CD4-positive, alpha-beta T cell (primary cell): Measurements from ENCODE around the gene SLC9A8. TPM values are rescaled to one million over a fixed set of nuclear protein-coding genes. Genes with fewer than 3 reads are reported as not detected.
A peak's percentile ranks its signal among the peaks of the same experiment; 100 is the strongest.

ENCODE experiments used
- ATAC-seq: fragments of 200-7000 bp; cut with Tn5 transposase; one replicate; pipeline ENCODE4 v1.10.0; 2022; ENCODE audit warnings: mild to moderate bottlenecking; ENCODE audit not compliant: poor library complexity
- CTCF ChIA-PET: fragments of 350-600 bp; sonication (Branson Sonifier 250); formaldehyde crosslinking; loops from one replicate; lab custom pipeline; 2021; ENCODE audit warnings: antibody characterized with exemption, inconsistent platforms; lab: Charles Lee
- POLR2A ChIA-PET: fragments of 350-600 bp; sonication (Branson Sonifier 250); formaldehyde crosslinking; loops from one replicate; lab custom pipeline; 2021; ENCODE audit warnings: antibody characterized with exemption, inconsistent platforms; lab: Charles Lee
- DNase-seq, 14 experiments: peaks; one replicate each; pipeline ENCODE4 v3.0.0-alpha.2; 2013 to 2020; ENCODE audit warnings: mixed read lengths in 2 of 14
- H3K27ac ChIP-seq, 2 donors: one replicate each; pipeline versions ENCODE4 v1.5.1 to v1.7.0; 2013; ENCODE audit warnings: low read length in 2 of 2, low read depth in 1 of 2, mild to moderate bottlenecking in 1 of 2
- H3K27me3 ChIP-seq, 2 experiments: 1 replicate in 1 of 2; 2 replicates in 1 of 2; pipeline versions ENCODE4 v1.6.1 to v1.7.0; 2013; ENCODE audit warnings: low read length in 2 of 2, control low read depth in 1 of 2, mild to moderate bottlenecking in 1 of 2, moderate library complexity in 1 of 2; ENCODE audit not compliant: insufficient read depth in 2 of 2, control insufficient read depth in 1 of 2
- H3K36me3 ChIP-seq: one replicate; pipeline ENCODE4 v1.6.1; 2013; ENCODE audit warnings: low read length, control low read depth; ENCODE audit not compliant: insufficient read depth
- H3K4me1 ChIP-seq: one replicate; pipeline ENCODE4 v1.6.1; 2013; ENCODE audit warnings: low read length, control low read depth; ENCODE audit not compliant: insufficient read depth
- H3K4me3 ChIP-seq: one replicate; pipeline ENCODE4 v1.5.1; 2013; ENCODE audit warnings: mild to moderate bottlenecking, low read length, moderate library complexity
- H3K9me3 ChIP-seq, 2 experiments: 1 replicate in 1 of 2; 2 replicates in 1 of 2; pipeline versions ENCODE4 v1.6.1 to v1.7.0; 2013; ENCODE audit warnings: low read length in 2 of 2, mild to moderate bottlenecking in 2 of 2, control low read depth in 1 of 2, moderate library complexity in 1 of 2; ENCODE audit not compliant: control insufficient read depth in 1 of 2, insufficient read depth in 1 of 2
- H3K27ac Mint-ChIP-seq: one replicate; pipeline ENCODE4 v1.8.0; 2020; ENCODE audit warnings: mixed read lengths
- H3K27me3 Mint-ChIP-seq: one replicate; pipeline ENCODE4 v1.8.0; 2021; ENCODE audit warnings: mixed read lengths
- H3K36me3 Mint-ChIP-seq: one replicate; pipeline ENCODE4 v1.8.0; 2021; ENCODE audit warnings: low read depth, mixed read lengths
- H3K4me1 Mint-ChIP-seq: one replicate; pipeline ENCODE4 v1.8.0; 2021; ENCODE audit warnings: low read depth, mixed read lengths
- H3K4me3 Mint-ChIP-seq: one replicate; pipeline ENCODE4 v1.8.0; 2020; ENCODE audit warnings: mild to moderate bottlenecking, mixed read lengths
- H3K9me3 Mint-ChIP-seq: one replicate; pipeline ENCODE4 v1.8.0; 2020; ENCODE audit warnings: mixed read lengths
- intact Hi-C, 2 experiments: fragments of 100-400 bp; cut with DNase I in 1 of 2; cut with micrococcal nuclease in 1 of 2; formaldehyde crosslinking; loops; one replicate each; pipeline versions ENCODE4 v1.15.1 to v1.9.0; 2023 to 2025; cut with DNase I, micrococcal nuclease
- total RNA-seq, 174 experiments: library from RNA in 2 of 174; stranded (reverse) in 2 of 174; gene quantifications; one replicate each; pipeline ENCODE4 v1.2.3 and lab custom pipeline; 2021 to 2026
- TF ChIP-seq, protein P1 (sequence below): fragments of 200-600 bp; IDR thresholded peaks from one replicate; pipeline ENCODE4 v1.8.0; 2022; ENCODE audit warnings: antibody characterized with exemption, mild to moderate bottlenecking

The SLC9A8 gene
- total RNA-seq, 2 experiments from 2014 or later: 29.5 to 30.2 TPM

- H3K4me3 ChIP-seq: peak overlapping the region; percentile 93
- ATAC-seq (peak; percentile 30), DNase-seq (peak in 3 of 14 experiments; percentile 9 to 59 (median 23))
- H3K36me3 Mint-ChIP-seq: peaks cover 25% of the 10 kb centered on the region
- H3K9me3 Mint-ChIP-seq: no peaks in the 10 kb centered on the region
- peaks cover 33% of the 10 kb centered on the region for H3K4me1 ChIP-seq
- H3K4me3 Mint-ChIP-seq: peak overlapping the region; percentile 98
- peaks cover 43% of the 10 kb centered on the region for H3K4me1 Mint-ChIP-seq
- intact Hi-C loops: loop anchor here (1.0 to 10.0 kb wide), 4 partner anchors 14 to 102 kb away; partner anchors contain the start of genes SLC9A8 (in 2 of the 2) and RNF114 (in 1 of the 2)
- peaks cover 6% of the 10 kb centered on the region for H3K36me3 ChIP-seq
- H3K27me3 ChIP-seq: no peaks in the 10 kb centered on the region
- POLR2A ChIA-PET: interaction anchor here (0.8 to 1.3 kb wide), 4 partner anchors 20 to 24 kb away, joined by 3 to 6 read pairs (median 4); partner anchors contain the start of gene RNF114
- H3K27ac Mint-ChIP-seq: peak overlapping the region; percentile 99
- TF ChIP-seq, protein P1, sequence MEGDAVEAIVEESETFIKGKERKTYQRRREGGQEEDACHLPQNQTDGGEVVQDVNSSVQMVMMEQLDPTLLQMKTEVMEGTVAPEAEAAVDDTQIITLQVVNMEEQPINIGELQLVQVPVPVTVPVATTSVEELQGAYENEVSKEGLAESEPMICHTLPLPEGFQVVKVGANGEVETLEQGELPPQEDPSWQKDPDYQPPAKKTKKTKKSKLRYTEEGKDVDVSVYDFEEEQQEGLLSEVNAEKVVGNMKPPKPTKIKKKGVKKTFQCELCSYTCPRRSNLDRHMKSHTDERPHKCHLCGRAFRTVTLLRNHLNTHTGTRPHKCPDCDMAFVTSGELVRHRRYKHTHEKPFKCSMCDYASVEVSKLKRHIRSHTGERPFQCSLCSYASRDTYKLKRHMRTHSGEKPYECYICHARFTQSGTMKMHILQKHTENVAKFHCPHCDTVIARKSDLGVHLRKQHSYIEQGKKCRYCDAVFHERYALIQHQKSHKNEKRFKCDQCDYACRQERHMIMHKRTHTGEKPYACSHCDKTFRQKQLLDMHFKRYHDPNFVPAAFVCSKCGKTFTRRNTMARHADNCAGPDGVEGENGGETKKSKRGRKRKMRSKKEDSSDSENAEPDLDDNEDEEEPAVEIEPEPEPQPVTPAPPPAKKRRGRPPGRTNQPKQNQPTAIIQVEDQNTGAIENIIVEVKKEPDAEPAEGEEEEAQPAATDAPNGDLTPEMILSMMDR: no peak
- no peaks in the 10 kb centered on the region for H3K27me3 Mint-ChIP-seq
- no peaks in the 10 kb centered on the region for H3K9me3 ChIP-seq
- CTCF ChIA-PET: interaction anchor here (0.6 to 1.4 kb wide), 3 partner anchors 34 to 164 kb away, joined by 3 read pairs; no protein-coding TSS in a partner anchor
- H3K27ac ChIP-seq: peak overlapping the region; percentile 99 to 100
Observed at GRCh38 chr20:49914310-49915117, 101.9 kb downstream of the SLC9A8 start.

- H3K27me3 ChIP-seq: no peaks in the 10 kb centered on the region
- H3K9me3 Mint-ChIP-seq: no peaks in the 10 kb centered on the region
- H3K9me3 ChIP-seq: no peaks in the 10 kb centered on the region
- H3K4me1 ChIP-seq: peaks cover 33% of the 10 kb centered on the region
- peaks cover 3% of the 10 kb centered on the region for H3K36me3 ChIP-seq
- peaks cover 39% of the 10 kb centered on the region for H3K4me1 Mint-ChIP-seq
- peak overlapping the region; percentile 99 for H3K27ac Mint-ChIP-seq
- peaks cover 20% of the 10 kb centered on the region for H3K36me3 Mint-ChIP-seq
- peak overlapping the region; percentile 93 for H3K4me3 ChIP-seq
- ChIA-PET CTCF (interaction anchor here (0.6 to 1.4 kb wide), 2 partner anchors 156 to 165 kb away, joined by 3 read pairs; no protein-coding TSS in a partner anchor), POLR2A (interaction anchor here (0.8 to 2.0 kb wide), 4 partner anchors 21 to 201 kb away, joined by 3 to 33 read pairs (median 4); partner anchors contain the start of gene RNF114)
- no peaks in the 10 kb centered on the region for H3K27me3 Mint-ChIP-seq
- H3K4me3 Mint-ChIP-seq: peak overlapping the region; percentile 98
- intact Hi-C loops: loop anchor here (1.0 to 10.0 kb wide), 4 partner anchors 14 to 102 kb away; partner anchors contain the start of genes SLC9A8 (in 2 of the 2) and RNF114 (in 1 of the 2)
- TF ChIP-seq, protein P1: no peak
- peak overlapping the region; percentile 99 to 100 for H3K27ac ChIP-seq
- ATAC-seq (peak; percentile 64), DNase-seq (no peak)
Observed at GRCh38 chr20:49915118-49915379, 102.4 kb downstream of the SLC9A8 start.

- Mint-ChIP-seq H3K4me1 (peaks cover 39% of the 10 kb centered on the region), H3K27ac (peak within 1 kb of the TSS; percentile 99)
- POLR2A ChIA-PET: interaction anchor here (0.5 to 2.0 kb wide), 5 partner anchors 16 to 257 kb away, joined by 3 to 33 read pairs (median 5); partner anchors contain the start of genes RNF114 and SLC9A8
Observed at GRCh38 chr20:49915380-49916145, 102.9 kb downstream of the SLC9A8 start, which contains the start of gene SPATA2. TSS of gene SPATA2 (minus strand) at chr20:49915529. CDS start at chr20:49908490, 7,039 bp downstream.

More at GRCh38 chr20:49915380-49916145, 102.9 kb downstream of the SLC9A8 start, which contains the start of gene SPATA2:
- H3K36me3 ChIP-seq: no peaks in the 10 kb centered on the region
- Mint-ChIP-seq H3K4me3 (peak within 1 kb of the TSS; percentile 98), H3K9me3 (no peaks in the 10 kb centered on the region), H3K27me3 (no peaks in the 10 kb centered on the region), H3K36me3 (peaks cover 16% of the 10 kb centered on the region)
- no peaks in the 10 kb centered on the region for H3K9me3 ChIP-seq
- TF ChIP-seq, protein P1: no peak
- H3K27me3 ChIP-seq: no peaks in the 10 kb centered on the region
- intact Hi-C loops: loop anchor here (1.0 to 10.0 kb wide), 4 partner anchors 13 to 103 kb away; partner anchors contain the start of genes SLC9A8 (in 2 of the 2) and RNF114 (in 1 of the 2)
- CTCF ChIA-PET: interaction anchor here (0.6 to 1.6 kb wide), 5 partner anchors 12 to 165 kb away, joined by 3 to 7 read pairs (median 4); partner anchors contain the start of gene RNF114
- peaks cover 33% of the 10 kb centered on the region for H3K4me1 ChIP-seq
- ATAC-seq: peak; percentile 75
- H3K27ac ChIP-seq: peak within 1 kb of the TSS; percentile 99 to 100
- peak within 1 kb of the TSS; percentile 93 for H3K4me3 ChIP-seq
- DNase-seq: peak; percentile 85 to 98 (median 91)
